Uterine smooth muscle cell (primary cell): Measurements from ENCODE around the gene NDC1. TPM values are rescaled to one million over a fixed set of nuclear protein-coding genes. Genes with fewer than 3 reads are reported as not detected.

ENCODE experiments used
- total RNA-seq: library from RNA; depleted of rRNA; stranded (reverse); fragments of >200 nt; gene quantifications from 2 replicates; pipeline ENCODE4 v1.2.3, GENCODE V29; 2014

The NDC1 gene
- 17.6 and 47.7 TPM in 2 replicates for total RNA-seq

GRCh38 chr1:53837924-53838653 is at the start of gene NDC1:
NDC1 (minus strand) TSS chr1:53838296; CDS start chr1:53838261, 35 bp downstream.

GRCh38 chr1:53739109-53739681 is 98.9 kb downstream of the NDC1 start, which contains the start of gene GLIS1:
GLIS1 (minus strand) TSS chr1:53739164; CDS start chr1:53738064, 1,100 bp downstream.

Other genes with a start within 250 kb of the NDC1 start
- gene GLIS1, start 99.1 kb downstream of the NDC1 start, total RNA-seq = 0.22 and 0.50 TPM in 2 replicates
- gene YIPF1, start 51.5 kb upstream of the NDC1 start, total RNA-seq = 15.3 and 20.0 TPM in 2 replicates
- not detected in 2 replicates for gene DIO1, start 55.9 kb upstream of the NDC1 start, total RNA-seq
- gene IFT25, start 107.4 kb upstream of the NDC1 start, total RNA-seq = 23.0 and 24.8 TPM in 2 replicates
- gene LRRC42, start 108.1 kb upstream of the NDC1 start, total RNA-seq = 28.8 and 34.1 TPM in 2 replicates
- gene LDLRAD1, start 179.9 kb upstream of the NDC1 start, total RNA-seq = under 0.01 TPM in 1 of 2 replicates, not detected in the other
- gene TMEM59, start 214.9 kb upstream of the NDC1 start, total RNA-seq = 150 and 341 TPM in 2 replicates
- 3.0 and 3.5 TPM in 2 replicates for gene TCEANC2, start 215.3 kb upstream of the NDC1 start, total RNA-seq